ENCODE data around the gene CSNK1G2.

Gene CSNK1G2

GRCh38 chr19:1904860-1905109, 36.2 kb upstream of the CSNK1G2 start:
- Mint-ChIP-seq H3K4me3 (peak overlapping the region; percentile 81 to 83 (median 82)), H3K27ac (peak overlapping the region; percentile 90 to 99 (median 99)), H3K36me3 (ENCODE audit: low read depth) (no peaks in the 10 kb centered on the region), H3K9me3 (no peaks in the 10 kb centered on the region), H3K27me3 (ENCODE audit: low read depth) (no peaks in the 10 kb centered on the region), H3K4me1 (peaks cover 11% of the 10 kb centered on the region)
- no peak for TF ChIP-seq CTCF (IDR thresholded peaks at IDR 0.05; ENCODE audit: unreplicated experiment in 3 of 3)

- TF ChIP-seq CTCF (IDR thresholded peaks at IDR 0.05; ENCODE audit: unreplicated experiment in 3 of 3): no peak
- H3K4me3 Mint-ChIP-seq: peak within 1 kb of the TSS; percentile 95 to 97 (median 95)
- H3K27ac Mint-ChIP-seq: peak within 1 kb of the TSS; percentile 90 to 99 (median 99)
- no peaks in the 10 kb centered on the region for H3K9me3 Mint-ChIP-seq
- peaks cover 11% of the 10 kb centered on the region for H3K4me1 Mint-ChIP-seq
- no peaks in the 10 kb centered on the region for H3K27me3 Mint-ChIP-seq (ENCODE audit: low read depth)
- H3K36me3 Mint-ChIP-seq (ENCODE audit: low read depth): peaks cover 3% of the 10 kb centered on the region
Observed at GRCh38 chr19:1905110-1905862, 35.7 kb upstream of the CSNK1G2 start, which contains the start of the genes ADAT3 and SCAMP4. Gene ADAT3, plus strand, starts transcription at chr19:1905399. Its CDS starts 6,649 bp downstream, at chr19:1912048. Gene SCAMP4, plus strand, starts transcription at chr19:1905399. Its CDS starts 9,621 bp downstream, at chr19:1915020.

GRCh38 chr19:1905863-1906375, 35.1 kb upstream of the CSNK1G2 start:
- H3K36me3 Mint-ChIP-seq (ENCODE audit: low read depth): peaks cover 4% of the 10 kb centered on the region
- no peak for TF ChIP-seq CTCF (IDR thresholded peaks at IDR 0.05; ENCODE audit: unreplicated experiment in 3 of 3)
- H3K9me3 Mint-ChIP-seq: no peaks in the 10 kb centered on the region
- peak overlapping the region; percentile 95 to 97 (median 95) for H3K4me3 Mint-ChIP-seq
- H3K4me1 Mint-ChIP-seq: peaks cover 11% of the 10 kb centered on the region
- H3K27ac Mint-ChIP-seq: peak overlapping the region; percentile 90 to 99 (median 95)
- no peaks in the 10 kb centered on the region for H3K27me3 Mint-ChIP-seq (ENCODE audit: low read depth)

- Mint-ChIP-seq H3K4me3 (peak overlapping the region; percentile 67 to 71 (median 67)), H3K9me3 (no peaks in the 10 kb centered on the region), H3K27me3 (ENCODE audit: low read depth) (no peaks in the 10 kb centered on the region), H3K4me1 (peaks cover 11% of the 10 kb centered on the region), H3K27ac (no peak overlapping the region), H3K36me3 (ENCODE audit: low read depth) (peaks cover 4% of the 10 kb centered on the region)
- TF ChIP-seq CTCF (IDR thresholded peaks at IDR 0.05; ENCODE audit: unreplicated experiment in 3 of 3): no peak
Observed at GRCh38 chr19:1906985-1907562, 33.9 kb upstream of the CSNK1G2 start.

GRCh38 chr19:1907563-1908363, 33.2 kb upstream of the CSNK1G2 start:
- no peak overlapping the region for H3K4me3 Mint-ChIP-seq
- peaks cover 11% of the 10 kb centered on the region for H3K4me1 Mint-ChIP-seq
- no peak for TF ChIP-seq CTCF (IDR thresholded peaks at IDR 0.05; ENCODE audit: unreplicated experiment in 3 of 3)
- H3K27ac Mint-ChIP-seq: peak overlapping the region in 1 of 3 experiments; percentile 19
- peaks cover 4% of the 10 kb centered on the region for H3K36me3 Mint-ChIP-seq (ENCODE audit: low read depth)
- no peaks in the 10 kb centered on the region for H3K27me3 Mint-ChIP-seq (ENCODE audit: low read depth)
- no peaks in the 10 kb centered on the region for H3K9me3 Mint-ChIP-seq
